T follicular helper cell (primary cell): ENCODE measurements around the gene INSIG1.

Source experiments
- DNase-seq: peaks from one replicate; pipeline ENCODE4 v3.0.0-alpha.2; 2020; ENCODE audit warnings: low read depth

Gene INSIG1

DNA sequence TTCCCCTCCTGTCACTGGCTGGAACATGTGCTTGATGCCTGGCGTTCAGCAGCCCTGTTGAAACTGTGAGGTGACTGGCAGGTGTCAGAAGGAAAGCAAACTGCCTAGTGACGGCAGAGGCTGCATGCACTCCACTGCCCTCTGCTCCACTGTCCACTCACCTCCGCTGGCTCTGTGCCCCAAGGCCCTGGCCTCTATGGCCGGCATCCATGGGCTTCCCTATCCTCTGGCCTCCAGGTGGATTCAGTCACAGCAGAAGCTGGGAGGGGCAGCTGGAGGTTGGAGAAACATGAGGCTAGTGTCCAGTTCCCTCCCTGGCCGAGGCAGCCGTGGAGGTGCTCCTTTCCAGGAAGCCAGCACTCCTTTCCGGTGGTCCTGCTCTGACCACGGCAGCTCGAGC is 31.2 kb upstream of the INSIG1 start:
- no peak for DNase-seq

DNA sequence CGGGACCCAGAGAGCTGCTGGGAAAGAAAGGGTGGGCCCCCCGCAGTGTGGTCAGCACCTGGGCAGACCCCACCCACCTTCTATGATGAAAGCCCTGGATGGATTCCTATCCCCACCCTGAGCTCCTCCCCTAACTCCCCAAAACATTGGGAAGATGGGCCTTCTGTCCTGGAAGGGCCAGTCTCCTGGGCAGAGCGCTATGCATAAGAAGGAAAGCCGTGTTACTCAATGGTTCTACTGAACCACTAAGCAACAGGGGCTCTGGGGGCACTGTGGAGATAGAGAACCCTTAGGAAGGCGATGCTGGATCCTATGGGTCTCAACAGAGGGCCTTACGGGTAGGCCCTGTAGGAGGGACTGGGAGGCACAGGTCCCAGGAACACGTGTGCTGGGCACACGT is 30.7 kb upstream of the INSIG1 start:
- no peak for DNase-seq

DNA sequence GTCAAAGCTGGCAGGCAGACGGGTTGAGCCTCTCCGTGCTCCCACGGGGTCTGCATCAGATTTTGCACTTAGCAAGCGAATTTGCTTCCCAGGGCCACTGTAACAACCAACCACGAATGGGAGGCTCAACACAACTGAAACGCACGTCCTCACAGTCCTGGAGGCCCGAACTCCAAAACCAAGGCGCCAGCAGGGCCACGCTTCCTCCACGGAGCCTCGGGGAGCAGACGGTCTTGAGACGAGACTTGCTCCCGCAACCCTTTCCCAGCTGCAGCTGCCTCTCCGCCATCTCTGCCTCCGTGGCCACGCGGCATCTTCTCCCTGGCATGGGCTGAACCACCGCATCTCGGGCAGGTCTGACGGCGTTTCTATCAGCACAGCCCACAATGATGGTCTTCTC is 30.2 kb upstream of the INSIG1 start:
- no peak for DNase-seq

DNA sequence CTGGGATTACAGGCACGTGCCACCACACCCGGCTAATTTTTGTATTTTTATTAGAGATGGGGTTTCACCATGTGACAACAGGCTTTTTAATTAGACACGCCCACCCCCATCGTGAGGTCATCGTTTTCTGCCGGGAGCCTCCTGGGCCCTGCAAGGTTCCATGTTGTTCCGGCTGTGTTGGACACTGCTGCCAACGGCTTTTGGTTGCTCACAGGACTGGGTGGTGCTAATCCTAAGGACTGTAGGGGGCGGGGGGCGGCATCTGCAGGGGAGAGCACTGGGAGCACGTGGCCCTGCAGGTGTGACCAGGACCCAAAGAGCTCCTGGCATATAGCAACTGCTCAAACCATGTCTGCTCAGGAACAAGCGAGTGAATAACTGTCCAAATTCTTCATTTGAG is 29.5 kb upstream of the INSIG1 start:
- no peak for DNase-seq

DNA sequence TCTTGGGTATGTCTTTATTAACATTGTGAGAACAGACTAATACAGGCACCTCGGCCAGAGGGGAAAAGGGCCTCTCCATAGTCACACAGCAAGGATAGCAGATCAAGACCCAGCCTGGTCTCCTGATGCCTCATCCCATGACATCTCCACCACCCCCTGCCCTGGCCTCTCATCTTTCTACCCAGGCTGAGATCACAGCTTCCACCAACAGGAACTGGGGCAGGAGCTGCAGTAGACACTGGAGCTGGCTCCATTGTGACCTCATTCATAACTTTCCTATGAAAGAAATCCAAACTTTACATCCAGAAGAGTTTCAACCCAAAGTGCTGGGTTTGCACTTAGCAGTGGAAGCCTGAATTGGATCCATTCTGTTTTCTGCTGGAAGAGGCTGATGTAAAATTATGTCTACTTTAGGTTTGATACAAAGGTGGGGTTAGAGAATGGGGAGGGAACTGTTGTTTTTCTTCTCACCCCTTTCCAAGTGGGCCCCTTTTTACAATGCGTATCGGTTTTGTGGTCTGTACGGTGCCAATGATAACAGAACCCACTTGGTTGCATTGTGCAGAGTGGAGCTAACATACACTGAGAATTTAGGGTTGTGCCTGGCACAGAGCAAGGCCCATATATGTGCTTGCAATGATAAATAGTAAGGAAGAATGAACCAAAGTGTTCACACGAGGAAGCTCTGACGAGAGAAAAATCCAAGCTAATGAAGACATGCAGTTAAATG is 28.6 kb upstream of the INSIG1 start:
- DNase-seq: no peak

DNA sequence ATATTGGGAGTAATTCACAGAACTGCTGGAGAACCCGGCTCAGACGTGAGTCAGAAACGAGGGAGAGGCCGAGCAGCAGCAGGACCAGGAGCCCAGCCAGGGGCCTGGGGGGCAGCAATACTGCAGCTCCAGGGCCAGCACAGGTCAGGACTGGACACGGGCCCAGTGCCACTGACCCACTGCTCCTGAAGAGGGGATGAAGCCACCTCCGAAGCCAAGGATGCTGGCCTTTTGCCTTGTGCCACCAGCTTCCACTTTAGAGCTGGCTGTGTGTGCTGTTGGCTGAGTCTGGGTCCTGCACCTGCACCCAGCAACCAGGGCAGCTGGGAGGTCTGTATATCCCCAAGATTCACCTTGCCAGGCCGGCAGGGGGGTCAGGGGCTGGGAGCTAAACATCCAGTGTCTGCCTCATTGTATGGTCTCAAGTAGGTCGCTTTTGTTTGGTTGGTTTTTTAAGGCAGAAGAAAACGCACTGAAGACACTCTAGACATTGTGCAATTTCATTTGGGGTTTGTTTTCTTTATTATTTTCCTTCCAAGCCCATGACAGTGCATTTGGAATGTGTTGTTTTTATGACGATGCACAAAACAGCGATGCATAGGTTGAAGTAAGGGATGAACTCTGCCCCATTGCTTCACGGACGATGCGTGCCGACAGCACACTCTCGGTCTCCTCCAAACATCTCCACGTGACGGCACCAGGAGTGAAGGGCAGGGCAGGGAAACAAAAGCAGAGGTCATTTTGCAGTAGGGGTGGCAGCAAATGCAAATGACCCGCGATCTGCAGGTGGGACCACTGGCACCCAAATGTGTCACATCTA is 27.7 kb upstream of the INSIG1 start:
- DNase-seq: no peak

DNA sequence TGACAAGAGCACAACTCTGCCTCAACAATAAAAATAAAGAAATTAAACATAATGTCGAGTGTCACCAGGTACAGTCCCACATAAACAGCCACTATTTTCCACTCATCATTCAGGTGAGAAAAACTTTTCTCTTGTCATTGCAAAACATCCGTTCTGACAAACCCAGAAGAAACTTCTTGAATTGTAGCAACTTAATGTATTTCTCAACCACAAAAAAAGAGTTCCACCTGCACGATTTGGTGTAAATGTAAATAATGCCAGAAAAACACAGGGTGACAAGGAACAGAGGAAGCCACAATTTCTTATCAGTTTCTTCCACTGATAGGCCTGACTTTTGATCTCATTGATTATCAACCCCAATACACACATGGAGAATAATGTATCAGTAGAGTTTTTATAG is 26.8 kb upstream of the INSIG1 start:
- DNase-seq: no peak

DNA sequence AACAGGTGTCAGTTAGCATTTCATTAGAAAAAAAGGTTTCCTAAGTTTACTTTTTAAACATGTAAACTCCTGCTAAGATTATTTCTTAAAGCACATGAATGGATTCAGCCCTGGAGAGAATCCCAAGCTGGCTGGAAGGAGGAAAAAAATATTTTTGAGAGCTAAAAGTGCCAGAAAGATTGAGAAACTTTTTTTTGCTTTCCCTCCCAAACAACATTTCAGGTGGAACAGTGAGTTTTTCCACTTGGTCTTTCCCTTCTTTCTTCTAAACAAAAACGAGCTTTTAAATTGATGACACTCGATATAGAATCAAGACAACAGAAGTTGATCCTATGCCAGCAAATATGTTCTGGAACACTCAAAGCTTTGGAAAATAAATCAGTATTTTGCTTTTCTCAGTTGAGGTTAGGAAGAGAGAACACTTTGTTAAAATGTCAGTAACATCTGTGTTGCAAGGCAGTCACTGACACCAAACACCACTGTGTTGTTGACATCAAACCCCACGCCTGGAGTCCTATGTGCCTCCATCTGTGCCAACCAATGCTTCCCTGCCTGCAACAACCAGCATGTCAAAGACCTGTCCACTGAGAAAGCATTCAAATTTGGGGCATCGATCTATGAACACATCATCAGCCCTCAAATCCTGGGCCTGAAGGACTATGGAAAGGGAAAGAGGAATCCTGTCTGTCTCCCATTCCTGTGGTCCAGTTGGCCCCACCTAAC is 22.9 kb upstream of the INSIG1 start:
- no peak for DNase-seq

DNA sequence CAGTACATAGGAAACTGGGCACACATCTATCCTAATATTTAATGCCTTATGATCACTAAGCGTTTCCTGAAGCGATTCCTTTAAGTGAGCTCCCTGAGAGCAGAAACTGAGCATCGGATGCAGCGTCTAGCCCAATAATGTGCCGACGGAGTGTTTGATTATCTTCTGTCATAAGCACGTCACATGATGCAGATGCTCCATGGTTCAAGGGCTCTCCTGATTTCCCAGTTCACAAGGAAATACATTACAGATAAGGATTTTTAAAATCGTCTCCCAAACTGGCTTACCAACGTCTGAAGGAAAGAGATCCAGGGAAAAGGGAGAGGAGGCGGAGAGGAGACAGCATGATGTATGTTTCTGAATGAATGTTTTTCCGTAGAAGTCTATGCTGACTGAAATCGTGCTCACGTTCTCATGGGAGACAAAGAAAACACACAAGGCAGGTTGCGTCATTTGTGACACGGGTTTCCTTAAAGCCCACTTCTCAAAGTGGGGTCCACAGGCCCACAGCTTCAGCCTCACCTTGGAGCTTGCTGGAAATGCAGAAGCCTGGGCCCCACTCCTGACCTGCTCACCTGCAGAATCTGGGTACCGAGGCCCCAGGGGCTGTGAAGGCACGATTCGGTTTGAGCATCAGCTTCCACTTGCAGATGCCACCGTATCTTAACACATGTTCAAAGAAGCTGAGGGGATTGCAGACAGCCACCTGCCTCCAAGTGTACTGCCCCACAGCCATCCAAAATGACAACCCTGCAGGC is 21.5 kb upstream of the INSIG1 start:
- DNase-seq: no peak

DNA sequence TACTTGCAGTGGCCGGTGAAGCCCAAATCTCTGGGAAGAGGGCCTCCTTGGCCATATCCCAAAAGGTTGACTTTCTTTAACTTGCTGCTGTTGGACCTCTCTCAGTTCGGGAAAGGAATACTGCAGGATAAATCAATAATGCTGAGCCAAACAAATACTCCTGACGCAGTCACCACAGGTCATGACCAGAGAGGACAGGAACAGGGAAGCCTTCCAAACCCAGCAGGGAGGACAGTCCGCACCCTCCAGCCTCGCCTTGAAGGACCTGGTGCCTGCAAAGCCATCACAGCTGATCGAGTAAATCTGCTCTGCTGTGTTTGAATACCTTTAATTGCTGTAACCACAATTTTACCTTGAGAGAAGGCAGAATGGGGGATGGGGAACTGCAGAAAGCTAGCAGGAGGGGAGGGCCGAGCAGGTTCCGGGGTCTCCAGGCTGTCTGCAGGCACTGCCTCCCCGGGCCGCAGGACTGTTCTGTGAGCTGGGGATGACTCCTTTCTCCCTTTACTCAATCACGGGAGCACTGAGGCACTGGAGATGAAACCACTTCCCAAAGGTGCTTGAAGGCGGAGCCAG is 20.8 kb upstream of the INSIG1 start:
- DNase-seq: no peak

DNA sequence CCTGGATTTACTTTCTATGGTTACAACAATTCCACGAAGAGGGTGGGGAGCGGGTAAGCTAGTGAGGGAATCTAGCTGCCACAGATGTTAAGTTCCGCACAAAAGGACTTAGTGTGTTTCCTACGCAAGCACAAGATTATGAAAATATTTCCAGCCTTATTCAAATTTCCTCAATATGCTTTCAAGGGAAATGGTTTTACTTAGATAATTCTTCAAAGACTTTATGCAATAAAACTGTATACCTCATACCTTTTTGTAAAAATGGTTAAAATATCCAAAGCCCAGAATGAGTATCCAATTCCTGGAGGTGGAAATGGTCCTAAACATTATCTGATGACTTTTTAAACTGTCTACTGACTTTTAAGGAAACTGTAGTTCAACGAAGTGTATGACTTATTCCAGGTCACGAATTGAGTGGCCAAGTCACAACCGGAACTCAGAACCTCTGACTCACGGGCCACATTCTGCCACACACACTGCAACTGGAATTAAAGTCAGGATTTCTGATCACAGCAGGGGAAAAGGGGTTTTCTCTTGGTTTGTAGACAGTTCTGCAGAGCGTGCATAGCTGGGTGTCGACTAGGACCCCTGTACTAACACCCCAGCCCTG is 20.2 kb upstream of the INSIG1 start:
- no peak for DNase-seq

DNA sequence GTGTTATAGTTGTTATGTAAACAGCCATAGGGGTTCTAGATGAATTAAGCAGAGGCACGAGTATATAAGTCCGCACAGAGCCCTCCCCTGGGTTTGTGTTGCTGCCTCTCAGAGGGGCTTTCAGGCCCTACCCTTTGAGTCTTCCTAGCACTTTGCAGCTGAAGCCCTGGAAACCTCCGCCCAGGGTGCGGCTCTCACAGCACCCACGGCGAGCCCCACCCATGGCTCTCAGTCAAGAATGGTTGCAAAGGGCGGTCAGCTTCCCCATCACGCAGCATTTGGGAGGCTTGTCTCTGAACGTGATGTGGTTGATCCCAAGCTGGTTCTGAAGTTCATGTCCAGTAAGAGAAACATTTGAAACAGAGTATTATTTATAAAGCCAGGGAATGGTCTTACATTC is 18.8 kb upstream of the INSIG1 start:
- DNase-seq: no peak

DNA sequence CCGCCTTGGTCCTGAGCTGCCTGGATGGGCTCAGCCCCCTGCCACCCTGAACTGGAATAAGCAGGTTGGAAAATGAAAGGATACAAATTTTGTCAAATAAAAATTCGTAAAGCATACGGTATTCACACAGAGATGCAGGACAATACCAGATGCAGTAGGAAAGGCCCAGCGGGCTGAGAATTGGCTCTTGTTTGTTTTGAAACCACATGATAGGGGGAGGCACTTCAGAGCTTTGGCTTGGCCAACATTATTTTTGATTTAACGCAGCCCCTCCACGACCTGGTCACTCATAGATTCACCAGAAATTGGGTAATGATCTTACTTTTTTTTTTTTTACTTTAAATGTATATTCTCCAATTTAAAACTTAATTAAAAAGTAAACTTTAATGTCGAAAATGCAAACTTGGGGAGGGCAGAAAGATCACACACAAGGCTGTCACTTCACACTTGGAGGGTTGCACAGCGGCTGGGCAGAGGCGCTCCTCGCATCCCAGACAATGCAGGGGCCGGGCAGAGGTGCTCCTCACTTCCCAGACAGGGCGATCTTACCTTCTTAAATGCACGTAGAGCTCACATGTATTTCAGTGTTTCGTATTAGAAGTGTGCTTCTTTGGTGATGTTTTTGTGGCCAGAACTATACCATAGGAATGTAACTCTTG is 17.8 kb upstream of the INSIG1 start:
- DNase-seq: no peak

DNA sequence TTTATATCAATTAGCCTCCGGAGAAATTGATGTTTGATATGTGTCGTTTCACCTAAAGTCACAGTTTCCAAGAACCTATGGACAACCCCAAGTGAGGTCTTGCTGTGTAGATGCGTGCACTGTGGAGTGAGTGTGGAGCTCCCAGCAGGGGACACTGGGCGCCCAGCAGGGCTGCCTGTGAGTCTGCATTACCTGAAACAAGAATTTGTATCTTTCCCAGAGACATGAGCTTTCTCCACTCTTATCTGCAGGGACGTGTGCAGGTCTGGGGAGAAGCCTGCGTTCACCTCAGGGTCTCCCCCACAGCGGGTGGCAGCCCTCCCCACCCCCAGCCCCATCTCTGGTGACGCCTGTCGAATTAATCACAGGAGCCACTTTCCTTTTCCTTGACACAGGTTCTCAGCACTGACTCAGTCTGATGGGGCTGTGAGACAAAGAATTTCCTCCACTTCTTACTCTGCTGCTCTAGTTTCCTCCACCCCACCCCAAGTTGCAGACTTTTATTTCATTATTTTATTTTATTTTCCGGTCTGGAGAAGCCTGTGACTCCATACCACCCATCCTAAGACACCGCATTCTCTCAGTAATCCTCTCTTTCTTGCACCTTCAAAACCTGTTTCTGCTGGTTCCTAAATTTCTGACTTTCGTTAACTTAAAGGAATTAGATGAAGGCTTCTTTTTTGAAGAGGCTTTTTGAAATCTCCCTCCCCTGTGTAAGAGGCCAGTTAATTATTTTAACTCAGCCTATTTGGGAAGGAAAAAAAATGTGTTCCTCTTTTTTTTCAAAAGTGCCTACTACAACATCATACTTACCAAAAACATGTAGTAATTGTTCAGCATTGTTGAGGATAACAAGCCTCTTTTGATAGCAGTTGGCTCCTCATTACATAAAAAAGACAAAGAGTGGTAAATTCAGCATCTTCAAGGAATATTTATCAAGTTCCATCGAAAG is 17.0 kb upstream of the INSIG1 start:
- DNase-seq: no peak

DNA sequence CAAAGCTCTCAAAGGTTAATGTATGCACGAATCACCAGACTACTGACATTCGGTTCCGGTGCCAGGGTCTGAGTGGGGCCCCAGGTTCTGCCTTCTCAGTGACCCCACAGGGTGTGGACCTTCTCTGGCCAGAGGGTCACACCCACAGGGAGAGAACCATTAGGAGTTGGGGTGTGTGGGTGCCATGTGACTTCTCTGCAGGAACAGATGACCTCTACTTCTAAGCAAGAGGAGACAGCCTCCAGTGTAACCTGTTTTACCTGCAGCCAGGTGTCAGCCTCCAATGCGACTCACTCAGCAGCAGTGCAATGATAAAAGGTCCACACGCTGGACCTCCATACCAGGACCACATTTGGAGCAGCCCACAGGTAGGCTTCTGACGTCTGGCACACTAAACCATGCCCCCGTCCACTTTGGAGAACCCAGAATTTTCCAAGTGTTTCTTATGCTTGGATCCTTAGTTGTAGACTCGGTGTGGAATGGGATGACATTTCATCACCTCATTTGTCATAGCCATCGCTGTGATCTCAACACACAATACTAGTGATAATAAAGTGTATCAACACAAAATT is 16.2 kb upstream of the INSIG1 start:
- DNase-seq: no peak

DNA sequence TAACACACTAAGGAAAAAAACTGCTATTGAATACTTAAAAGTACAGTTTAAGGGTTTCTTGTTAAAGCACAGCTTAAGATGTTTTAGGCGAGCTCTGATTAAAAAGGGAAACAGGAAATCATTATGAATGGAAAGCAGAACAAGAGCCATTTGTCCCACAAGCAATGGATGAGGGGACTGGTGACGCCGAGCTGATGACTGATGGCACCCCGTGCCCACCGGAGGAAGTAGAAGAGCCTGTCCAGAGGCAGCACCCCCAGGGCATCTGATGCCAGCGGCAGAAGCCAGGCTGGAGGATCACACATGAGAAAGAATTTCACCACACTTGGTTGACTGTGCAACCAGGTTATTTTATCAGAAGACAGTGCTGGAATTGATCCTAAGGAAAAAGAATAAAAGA is 15.0 kb upstream of the INSIG1 start:
- DNase-seq: no peak

DNA sequence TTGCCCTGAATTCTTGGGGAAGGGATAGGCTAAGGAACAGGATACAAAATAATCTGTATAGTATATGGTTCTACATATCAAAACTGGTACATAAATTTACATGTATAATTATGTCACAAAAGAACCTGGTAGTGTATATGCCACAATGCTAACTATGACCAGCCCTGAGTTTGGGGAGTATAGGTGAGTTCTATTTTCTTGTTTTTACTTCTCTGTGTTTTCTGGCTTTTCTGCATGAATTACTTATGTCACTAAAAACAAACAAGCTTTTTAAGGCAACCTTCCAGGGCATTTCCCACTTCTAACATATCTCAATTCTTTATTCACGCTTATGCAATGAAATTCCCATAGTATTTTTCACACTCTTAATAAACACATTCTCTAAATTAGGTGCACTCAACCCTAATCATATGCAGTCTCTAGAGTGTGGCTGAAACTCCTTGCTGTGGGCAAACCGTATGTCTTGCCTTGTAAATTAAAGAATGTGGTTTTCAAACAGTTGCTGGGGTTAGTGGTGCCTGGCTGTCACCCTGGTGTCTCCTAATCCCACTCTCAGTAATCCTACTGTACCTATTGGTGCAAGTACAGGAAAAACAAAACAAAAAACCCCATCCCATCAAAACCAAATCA is 14.0 kb upstream of the INSIG1 start:
- DNase-seq: no peak

DNA sequence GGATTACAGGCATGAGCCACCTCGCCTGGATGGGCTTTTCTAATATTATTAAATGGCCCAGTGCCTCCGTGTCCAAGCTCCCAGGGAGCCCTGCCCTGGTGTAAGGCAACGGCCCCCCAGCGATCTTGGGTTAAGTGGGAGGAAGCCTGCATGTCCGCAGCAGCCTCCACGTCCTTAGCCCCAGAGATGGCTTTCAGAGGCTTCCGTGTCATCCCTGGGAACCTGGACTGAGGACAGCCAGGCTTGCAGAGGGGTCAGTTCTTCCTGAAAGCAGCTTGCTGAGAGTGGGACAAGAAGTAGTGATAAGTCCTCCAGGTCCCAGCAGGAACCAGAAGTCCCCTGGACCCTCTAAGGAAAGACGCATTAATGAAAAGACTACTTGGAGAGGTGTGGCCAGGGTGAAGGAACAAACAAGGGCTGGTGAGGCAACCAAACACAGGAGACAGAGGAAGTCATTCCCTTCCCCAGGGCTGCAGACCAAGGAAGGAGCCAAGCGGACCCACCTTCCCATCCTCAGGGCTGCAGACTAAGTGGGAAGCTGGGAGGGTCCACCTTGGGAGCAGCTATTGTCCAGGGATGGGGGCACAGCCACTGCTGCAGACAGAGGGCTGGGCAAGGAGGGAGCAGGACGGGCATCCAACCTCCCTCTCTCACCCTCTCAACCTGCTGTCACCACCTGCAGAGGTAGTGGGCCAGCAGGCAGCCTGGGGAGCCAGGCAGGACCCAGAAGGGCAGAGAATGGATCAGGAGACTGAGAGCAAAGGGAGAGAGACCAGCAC is 13.0 kb upstream of the INSIG1 start:
- no peak for DNase-seq
